Neural cell (in vitro differentiated cells): ENCODE measurements around the gene NME4. TPM values are rescaled to one million over a fixed set of nuclear protein-coding genes. Genes with fewer than 3 reads are reported as not detected.

Source experiments
- H2AFZ ChIP-seq: fragments of 200-600, 300-800 bp; sonication (generic), shearing (Covaris generic); 2 replicates; pipeline ENCODE4 v1.6.0; 2014; ENCODE audit warnings: low read depth, mild to moderate bottlenecking, antibody characterized with exemption, low read length, moderate library complexity
- H3F3A ChIP-seq: fragments of 200-600 bp; shearing (Covaris generic); 2 replicates; pipeline ENCODE4 v1.6.1; 2016; ENCODE audit warnings: mild to moderate bottlenecking, moderate library complexity, mixed read lengths, antibody characterized with exemption, low read length; ENCODE audit not compliant: insufficient read depth, poor library complexity, severe bottlenecking
- H3K27ac ChIP-seq: fragments of 200-600, 300-800 bp; sonication (generic), shearing (Covaris generic); 2 replicates; pipeline ENCODE4 v1.5.1; 2014; ENCODE audit warnings: mild to moderate bottlenecking, low read length, moderate library complexity
- H3K27me3 ChIP-seq: fragments of 300-800, 200-600 bp; sonication (generic), shearing (Covaris generic); 2 replicates; pipeline ENCODE4 v1.6.0; 2014; ENCODE audit warnings: mild to moderate bottlenecking, low read depth, low read length, moderate library complexity; ENCODE audit not compliant: insufficient read depth
- H3K36me3 ChIP-seq: fragments of 300-800, 200-600 bp; sonication (generic), shearing (Covaris generic); 2 replicates; pipeline ENCODE4 v1.5.1; 2014; ENCODE audit warnings: mild to moderate bottlenecking, antibody characterized with exemption, low read length, moderate library complexity; ENCODE audit not compliant: insufficient read depth
- H3K4me2 ChIP-seq: fragments of 300-800, 200-600 bp; sonication (generic), shearing (Covaris generic); 2 replicates; pipeline ENCODE4 v1.6.0; 2014; ENCODE audit warnings: mild to moderate bottlenecking, low read length
- H3K4me3 ChIP-seq: fragments of 300-800, 200-600 bp; sonication (generic), shearing (Covaris generic); 2 replicates; pipeline ENCODE4 v1.5.1; 2014; ENCODE audit warnings: mild to moderate bottlenecking, low read length, moderate library complexity
- H3K79me2 ChIP-seq: fragments of 200-600 bp; shearing (Covaris generic); replicated peaks from 2 replicates; pipeline ENCODE4 v1.6.0; 2014; ENCODE audit warnings: mild to moderate bottlenecking, low read length, moderate library complexity; ENCODE audit not compliant: insufficient read depth
- H3K9ac ChIP-seq: fragments of 300-800, 200-600 bp; sonication (generic), shearing (Covaris generic); 2 replicates; pipeline ENCODE4 v1.6.1; 2016; ENCODE audit warnings: mild to moderate bottlenecking, low read length, mixed read lengths
- H3K9me2 ChIP-seq: fragments of 200-600 bp; shearing (Covaris generic); 2 replicates; pipeline ENCODE4 v1.6.1; 2016; ENCODE audit warnings: mild to moderate bottlenecking, low read length, mixed read lengths; ENCODE audit not compliant: insufficient read depth
- H3K9me3 ChIP-seq: fragments of 200-600, 300-800 bp; sonication (generic), shearing (Covaris generic); 2 replicates; pipeline ENCODE4 v1.6.1; 2016; ENCODE audit warnings: mild to moderate bottlenecking, mixed run types, low read length, moderate library complexity, mixed read lengths
- H4K20me1 ChIP-seq: fragments of 200-600 bp; shearing (Covaris generic); 2 replicates; pipeline ENCODE4 v1.6.1; 2016; ENCODE audit warnings: mild to moderate bottlenecking, mixed run types; ENCODE audit not compliant: insufficient read depth
- CTCF ChIP-seq: fragments of 450-650 bp; IDR thresholded peaks from 2 replicates; pipeline ENCODE4 v1.5.1; 2014; ENCODE audit warnings: antibody characterized with exemption, mild to moderate bottlenecking, moderate library complexity; ENCODE audit not compliant: poor library complexity, severe bottlenecking
- EP300 ChIP-seq: fragments of 450-650 bp; conservative IDR thresholded peaks from 2 replicates; pipeline ENCODE4 v1.6.1; 2014; ENCODE audit warnings: antibody characterized with exemption, mild to moderate bottlenecking, moderate library complexity; ENCODE audit not compliant: poor library complexity, severe bottlenecking
- EZH2 ChIP-seq: fragments of 200-600, 300-800 bp; shearing (Covaris generic), sonication (generic); IDR thresholded peaks from 2 replicates; pipeline ENCODE4 v1.6.1; 2014; ENCODE audit warnings: antibody characterized with exemption, low read length, borderline replicate concordance, mild to moderate bottlenecking; ENCODE audit not compliant: insufficient read depth, poor library complexity, severe bottlenecking
- MXI1 ChIP-seq: fragments of 450-650 bp; conservative IDR thresholded peaks from 2 replicates; pipeline ENCODE4 v1.6.1; 2014; ENCODE audit warnings: antibody characterized with exemption, mild to moderate bottlenecking; ENCODE audit not compliant: poor library complexity, severe bottlenecking
- POLR2AphosphoS5 ChIP-seq: IDR thresholded peaks from 2 replicates; pipeline ENCODE4 v1.6.1; 2012
- RAD21 ChIP-seq: fragments of 450-650 bp; conservative IDR thresholded peaks from 2 replicates; pipeline ENCODE4 v1.6.1; 2014; ENCODE audit warnings: antibody characterized with exemption, mild to moderate bottlenecking, moderate library complexity
- REST ChIP-seq: IDR thresholded peaks from 2 replicates; pipeline ENCODE4 v1.6.1; 2012; ENCODE audit warnings: borderline replicate concordance
- SMC3 ChIP-seq: fragments of 450-650 bp; conservative IDR thresholded peaks from 2 replicates; pipeline ENCODE4 v1.6.1; 2014; ENCODE audit warnings: antibody characterized with exemption, mild to moderate bottlenecking, moderate library complexity; ENCODE audit not compliant: poor library complexity
- TAF1 ChIP-seq: IDR thresholded peaks from 2 replicates; pipeline ENCODE4 v1.6.1; 2012; ENCODE audit warnings: low read depth
- polyA plus RNA-seq: library from polyadenylated mRNA; depleted of rRNA; stranded (reverse); fragments of >200 nt; gene quantifications from 2 replicates; pipeline ENCODE4 v1.2.3, GENCODE V29; 2014

The NME4 gene
- polyA plus RNA-seq, 1 donor from 2014 or later: 65.2 TPM

- Histone ChIP-seq H3K9ac (no peak overlapping the region), H2AFZ (no peak overlapping the region)
- TF ChIP-seq POLR2AphosphoS5 (no peak), RAD21 (no peak), SMC3 (no peak), MXI1 (no peak), EP300 (no peak), EZH2 (no peak), TAF1 (no peak), CTCF (no peak), REST (no peak)
Observed at GRCh38 chr16:364595-365491, 32.2 kb upstream of the NME4 start.

GRCh38 chr16:366476-366875 is 30.5 kb upstream of the NME4 start:
- TF ChIP-seq POLR2AphosphoS5 (no peak), EZH2 (no peak), SMC3 (no peak), TAF1 (no peak), MXI1 (no peak), CTCF (no peak), EP300 (no peak)

More at GRCh38 chr16:364595-365491, 32.2 kb upstream of the NME4 start:
- H3K27ac ChIP-seq: no peak overlapping the region
- H3F3A ChIP-seq: no peaks in the 10 kb centered on the region
- no peaks in the 10 kb centered on the region for H3K9me2 ChIP-seq
- no peaks in the 10 kb centered on the region for H3K36me3 ChIP-seq
- no peaks in the 10 kb centered on the region for H4K20me1 ChIP-seq
- H3K27me3 ChIP-seq: no peaks in the 10 kb centered on the region
- H3K4me3 ChIP-seq: no peak overlapping the region
- no peaks in the 10 kb centered on the region for H3K79me2 ChIP-seq
- no peaks in the 10 kb centered on the region for H3K9me3 ChIP-seq
- no peak overlapping the region for H3K4me2 ChIP-seq

More at GRCh38 chr16:366476-366875, 30.5 kb upstream of the NME4 start:
- H3K4me2 ChIP-seq: no peak overlapping the region
- no peaks in the 10 kb centered on the region for H4K20me1 ChIP-seq
- H3K9me3 ChIP-seq: no peaks in the 10 kb centered on the region
- H3K27me3 ChIP-seq: no peaks in the 10 kb centered on the region
- no peaks in the 10 kb centered on the region for H3F3A ChIP-seq
- no peaks in the 10 kb centered on the region for H3K79me2 ChIP-seq
- no peak overlapping the region for H3K9ac ChIP-seq
- H3K27ac ChIP-seq: no peak overlapping the region
- no peak overlapping the region for H3K4me3 ChIP-seq
- no peaks in the 10 kb centered on the region for H3K9me2 ChIP-seq
- no peak overlapping the region for H2AFZ ChIP-seq
- H3K36me3 ChIP-seq: no peaks in the 10 kb centered on the region
